HPDE6-E6E7 (cell line): ENCODE results near the gene DDX51.

Experiments
- DNase-seq: peaks from one replicate; pipeline ENCODE4 v3.0.0; 2011; ENCODE audit warnings: missing footprints; ENCODE audit errors: extremely low spot score

DDX51 gene

DNA sequence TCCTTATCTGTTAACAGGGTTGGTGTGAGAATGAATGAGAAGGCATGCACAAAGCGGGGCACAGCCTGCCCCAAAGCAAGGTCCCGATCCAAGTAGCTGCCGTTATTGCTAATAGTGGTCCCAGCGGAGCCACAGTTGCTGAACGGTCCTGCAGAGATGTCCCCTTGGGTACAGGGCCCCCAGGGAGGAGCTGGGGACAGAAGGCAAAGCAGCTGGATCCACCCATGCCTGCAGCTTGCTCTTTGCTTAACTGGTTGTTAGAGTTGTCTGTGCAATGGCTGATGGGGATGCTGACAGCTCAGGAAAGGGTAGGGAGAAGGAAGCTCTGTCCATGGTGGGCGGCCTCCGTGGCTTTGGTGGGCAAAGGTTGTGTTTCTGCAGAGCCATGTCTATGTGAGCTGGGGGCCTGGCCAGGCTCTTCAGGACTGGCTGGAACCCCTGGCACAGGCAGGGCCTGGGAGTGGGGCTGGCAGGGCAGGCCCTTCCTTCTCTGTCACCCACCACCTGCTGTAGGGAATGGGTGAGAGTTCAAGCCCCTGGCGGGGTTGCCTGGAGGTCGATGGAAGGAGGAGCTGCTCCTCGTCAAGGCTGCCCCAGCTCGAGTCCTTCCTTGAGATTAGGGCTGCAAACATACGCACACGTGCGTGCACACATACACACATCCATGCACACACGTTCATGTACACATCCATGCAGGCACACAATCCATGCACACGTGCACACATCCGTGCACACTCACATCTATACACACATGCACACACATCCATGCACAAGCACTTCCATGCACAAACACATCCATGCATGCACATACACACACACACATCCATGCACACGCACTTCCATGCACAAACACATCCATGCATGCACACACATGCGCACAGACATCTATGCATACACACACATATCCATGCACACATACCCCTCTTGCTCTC lies 35.6 kb upstream of the DDX51 start:
- DNase-seq = no peak

DNA sequence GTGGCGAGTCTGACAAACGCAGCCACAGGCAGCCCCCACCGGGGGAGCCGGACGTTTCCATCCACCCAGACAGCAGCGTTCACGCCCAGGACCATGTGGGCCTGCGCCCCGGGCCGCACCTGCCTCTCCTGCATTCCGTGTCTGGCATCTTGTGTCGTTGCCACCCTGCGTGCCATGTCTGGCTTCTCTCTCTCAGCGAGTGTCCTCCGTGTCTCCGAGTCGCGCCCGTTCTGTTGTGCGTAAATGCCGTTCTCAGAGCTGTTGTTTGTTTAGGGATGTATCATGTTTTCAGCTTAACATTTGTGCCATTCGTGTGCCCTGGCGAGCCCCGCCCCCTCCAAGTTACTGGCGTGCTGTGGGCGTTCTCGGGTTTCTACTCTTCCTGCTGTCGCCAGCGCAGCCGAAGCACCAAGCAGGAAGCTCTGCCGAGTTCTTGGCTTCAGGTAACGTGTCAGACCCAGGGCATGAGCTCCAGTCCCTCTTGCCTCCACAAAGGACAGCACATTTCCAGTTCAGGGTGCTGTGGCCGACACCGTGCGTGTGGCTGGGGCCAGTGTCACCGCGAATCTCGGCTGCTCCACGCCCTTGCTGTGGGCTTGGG lies 34.8 kb upstream of the DDX51 start:
- no peak for DNase-seq

DNA sequence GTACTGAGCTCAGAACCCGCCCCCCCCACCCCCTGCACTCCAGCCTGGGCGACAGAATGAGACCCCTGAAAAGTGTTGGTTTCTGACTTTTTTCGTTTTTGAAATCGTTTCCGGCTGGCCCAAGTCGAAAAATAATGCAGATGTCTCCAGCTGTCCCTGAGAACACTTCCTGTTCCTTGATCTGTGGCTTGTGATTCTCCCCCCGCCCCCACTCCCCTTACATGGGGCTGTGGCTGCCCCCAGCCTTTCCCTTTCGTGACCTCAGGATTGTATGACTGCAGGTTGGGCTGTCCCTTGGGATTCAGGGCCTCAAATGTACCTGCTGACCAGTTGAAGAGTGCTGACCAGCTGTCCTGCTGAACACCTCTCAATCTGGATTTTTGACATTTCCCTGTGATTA lies 34.2 kb upstream of the DDX51 start:
- no peak for DNase-seq

DNA sequence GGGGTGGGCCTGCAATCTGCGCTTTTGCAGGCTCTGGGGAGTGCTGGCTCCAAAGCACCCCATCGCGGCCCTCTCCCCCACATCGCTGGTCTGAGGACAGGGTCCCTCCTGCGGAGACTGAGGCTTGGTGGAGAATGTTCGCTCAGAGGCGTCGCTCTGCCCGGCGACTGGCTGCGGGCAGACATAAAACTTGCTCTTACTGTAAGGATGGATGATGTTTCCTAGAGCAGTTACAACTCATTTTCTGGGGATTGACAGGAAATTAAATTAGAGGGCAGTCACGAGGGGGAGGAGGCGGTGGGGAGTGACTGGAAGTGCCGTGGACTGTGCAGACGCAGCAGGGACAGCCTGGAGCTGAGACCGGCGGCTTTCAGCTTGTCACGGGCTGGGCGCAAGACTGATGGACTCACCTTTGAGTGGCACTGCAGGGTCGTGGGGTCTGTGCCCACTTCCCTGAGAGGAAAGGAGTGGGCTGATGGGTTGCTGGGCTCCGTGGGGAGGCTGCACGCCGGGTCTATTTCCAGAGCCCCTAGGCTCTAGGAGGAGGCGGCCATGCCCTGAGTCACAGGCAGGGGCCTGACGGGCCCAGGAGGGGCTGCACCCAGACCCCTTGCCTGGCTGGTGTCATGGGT lies 32.9 kb upstream of the DDX51 start:
- no peak for DNase-seq

DNA sequence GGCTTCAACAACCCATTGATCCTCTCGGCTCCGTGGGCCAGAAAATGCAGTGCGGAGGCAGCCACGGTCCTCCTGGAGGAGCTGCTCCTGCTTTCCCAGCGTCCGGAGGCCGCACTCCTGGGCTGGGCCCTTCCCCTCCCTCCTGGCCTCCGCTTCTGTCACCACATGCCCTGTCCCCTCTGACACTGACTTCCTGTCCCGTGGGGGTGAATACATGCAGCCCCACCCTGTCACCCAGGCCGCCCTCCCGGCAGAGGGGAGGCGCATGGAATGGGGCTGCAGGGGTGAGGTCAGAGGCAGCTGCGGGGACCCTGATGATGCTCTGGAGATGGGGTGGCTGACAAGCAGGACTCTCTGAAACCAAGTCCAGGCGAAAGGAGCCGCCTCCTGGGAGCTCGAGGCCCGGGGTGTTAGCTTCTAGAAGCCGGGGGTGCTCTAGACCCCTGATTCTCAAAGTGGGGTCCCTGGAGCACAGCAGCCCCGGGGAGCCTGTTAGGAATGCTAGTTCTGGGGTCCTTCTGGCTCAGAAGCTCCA lies 32.3 kb upstream of the DDX51 start:
- DNase-seq = no peak

DNA sequence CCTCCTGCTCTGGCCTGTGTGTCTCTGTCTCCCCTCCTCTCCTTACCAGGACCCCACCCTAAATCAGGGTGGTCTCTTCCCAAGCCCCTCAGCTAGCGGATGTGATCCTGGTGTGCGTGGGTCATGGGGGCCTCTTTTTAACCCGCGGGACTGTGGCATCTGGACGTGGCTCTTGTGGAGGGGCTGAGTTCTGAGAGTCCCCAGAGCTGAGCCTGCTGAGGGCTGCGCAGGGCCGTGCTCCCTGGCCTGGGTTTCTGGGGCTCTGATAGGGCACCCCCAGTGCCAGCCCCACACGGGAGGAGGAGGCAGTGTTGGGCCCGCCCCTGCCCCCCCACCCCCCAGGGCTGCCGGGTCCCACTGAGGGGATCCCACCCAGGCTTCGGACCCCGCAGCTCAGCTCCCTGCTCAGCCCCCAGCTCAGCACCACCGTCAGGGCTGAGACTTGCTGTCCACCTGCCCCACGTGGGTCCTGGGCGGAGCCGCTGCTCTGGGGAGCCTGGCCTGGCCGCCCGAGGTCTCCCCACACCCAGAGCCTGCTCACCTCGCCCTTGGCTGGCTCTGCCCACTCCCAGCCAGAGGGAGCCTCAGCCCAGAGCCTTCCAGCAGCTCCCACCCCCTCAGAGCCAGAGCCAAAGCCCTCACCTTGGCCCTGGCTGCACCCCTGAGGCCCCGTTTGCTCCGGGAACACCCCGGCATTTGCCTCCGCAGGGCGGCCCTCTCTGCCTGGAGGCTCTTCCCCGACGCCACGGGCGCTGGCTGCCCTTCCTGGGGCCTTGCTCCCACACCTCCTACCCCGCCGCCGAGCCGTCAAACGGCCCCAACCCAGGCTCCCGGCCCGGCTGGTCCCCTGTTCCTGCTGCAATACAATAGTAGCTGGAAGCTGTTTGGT lies 31.6 kb upstream of the DDX51 start:
- DNase-seq = no peak

DNA sequence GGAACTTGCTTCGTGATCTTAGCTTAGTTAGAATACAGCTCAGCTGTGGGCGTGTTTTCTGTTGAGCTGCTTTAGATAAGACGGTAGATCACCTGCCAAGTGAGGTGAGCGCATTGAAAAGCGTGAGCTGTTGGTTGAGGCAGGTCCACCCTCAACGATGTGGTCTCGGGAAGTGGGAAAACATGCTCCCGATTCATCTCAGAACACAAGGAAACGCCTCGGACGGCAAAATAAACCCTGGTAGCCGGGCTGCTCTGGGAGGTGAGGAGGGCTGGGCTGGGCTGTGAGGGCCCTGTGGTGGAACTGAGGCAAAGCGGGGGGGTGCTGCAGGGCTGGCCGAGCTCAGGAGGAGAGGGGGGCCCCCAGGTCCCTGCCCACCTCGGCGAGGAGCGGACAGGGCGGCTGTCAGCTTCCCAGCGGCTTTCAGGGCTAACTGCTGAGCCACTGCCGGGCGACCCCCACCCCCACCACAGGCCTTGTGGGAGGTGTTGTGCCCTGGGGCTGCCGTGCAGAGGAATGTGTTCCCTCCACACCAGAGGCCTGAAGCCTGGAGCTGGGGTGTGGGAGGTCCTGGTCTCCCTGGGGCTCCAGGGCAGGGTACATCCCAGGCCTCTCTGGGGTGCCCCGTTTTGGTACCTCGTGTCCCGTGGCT lies 30.8 kb upstream of the DDX51 start:
- no peak for DNase-seq

DNA sequence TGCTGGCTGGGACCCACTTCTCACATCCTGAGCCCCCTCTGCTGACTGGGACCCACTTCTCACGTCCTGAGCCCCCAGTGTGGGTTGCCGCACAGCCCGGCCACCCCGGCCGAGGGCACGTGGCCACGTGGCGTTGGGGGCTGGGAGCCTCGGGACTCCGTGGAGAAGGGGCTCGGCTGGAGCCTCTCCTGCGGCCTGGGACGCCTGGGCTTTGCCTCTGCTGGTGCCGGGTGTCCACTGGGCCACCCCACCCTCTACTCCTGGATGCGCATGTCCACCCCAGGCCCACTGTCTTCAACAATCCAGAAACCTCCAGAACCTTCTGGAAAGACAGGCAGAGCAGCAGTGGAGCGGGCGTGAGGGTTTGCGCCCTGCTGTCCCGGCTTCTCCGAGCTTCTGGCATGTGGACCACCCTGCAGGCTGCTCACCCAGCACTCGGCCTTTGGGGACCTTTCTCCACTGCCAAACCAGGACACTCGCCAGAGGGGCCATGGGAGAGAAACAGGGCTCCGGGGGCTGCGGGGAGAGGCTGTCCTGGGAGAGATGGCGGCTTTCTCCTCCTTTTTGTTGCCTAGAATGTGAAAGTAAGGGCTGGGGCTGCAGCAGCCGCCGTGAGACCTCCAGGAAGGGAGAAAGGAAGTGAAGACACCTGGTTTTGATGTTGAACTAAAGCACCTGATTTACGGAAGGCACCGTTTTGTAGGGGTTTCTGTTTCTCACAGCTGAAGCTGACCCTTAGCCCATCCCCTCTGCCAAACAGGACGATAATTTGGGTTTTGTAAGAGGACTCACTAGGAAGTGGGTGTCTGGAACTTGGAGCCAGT lies 30.1 kb upstream of the DDX51 start:
- DNase-seq = no peak

DNA sequence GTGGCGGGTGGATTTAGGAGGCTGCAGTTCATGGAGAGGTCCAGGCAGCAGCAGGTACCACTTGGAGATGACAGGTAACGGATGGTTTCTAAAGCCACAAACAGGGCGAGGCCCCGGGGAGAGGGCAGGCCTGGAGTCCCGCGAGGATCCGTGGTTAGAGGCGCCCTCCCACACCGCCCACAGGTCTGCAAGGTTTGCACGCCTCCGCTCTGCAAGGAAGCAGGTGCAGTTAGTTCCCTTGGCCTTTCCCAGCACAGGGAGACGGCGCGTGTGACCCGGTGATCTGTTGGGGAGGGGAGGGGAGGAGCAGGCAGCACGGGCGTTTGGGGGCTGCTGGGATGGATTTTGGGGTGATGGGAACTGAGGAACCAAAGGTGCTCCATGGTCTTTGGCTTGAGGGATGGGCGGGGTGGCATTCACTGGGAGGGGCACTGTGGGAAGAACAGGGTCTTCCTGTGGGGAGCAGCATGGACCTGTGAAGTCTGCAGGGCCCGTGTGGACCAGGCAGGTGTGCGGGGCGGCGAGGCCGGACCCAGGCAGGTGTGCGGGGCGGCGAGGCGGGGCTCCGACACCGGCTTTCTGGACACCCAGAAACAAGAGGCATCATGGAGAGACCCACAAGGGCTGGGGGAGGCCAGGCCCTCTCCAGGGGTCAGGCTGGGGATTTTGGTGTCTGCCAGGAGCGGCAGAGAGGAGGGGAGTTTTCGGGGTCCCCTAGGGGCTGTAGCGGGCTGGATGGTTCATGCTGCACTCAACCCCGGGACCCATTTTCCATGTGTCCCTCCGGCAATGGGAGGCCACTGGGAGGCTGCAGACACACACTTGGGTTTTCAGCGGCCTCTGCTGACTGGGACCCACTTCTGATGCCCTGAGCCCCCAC lies 29.3 kb upstream of the DDX51 start:
- DNase-seq = no peak

DNA sequence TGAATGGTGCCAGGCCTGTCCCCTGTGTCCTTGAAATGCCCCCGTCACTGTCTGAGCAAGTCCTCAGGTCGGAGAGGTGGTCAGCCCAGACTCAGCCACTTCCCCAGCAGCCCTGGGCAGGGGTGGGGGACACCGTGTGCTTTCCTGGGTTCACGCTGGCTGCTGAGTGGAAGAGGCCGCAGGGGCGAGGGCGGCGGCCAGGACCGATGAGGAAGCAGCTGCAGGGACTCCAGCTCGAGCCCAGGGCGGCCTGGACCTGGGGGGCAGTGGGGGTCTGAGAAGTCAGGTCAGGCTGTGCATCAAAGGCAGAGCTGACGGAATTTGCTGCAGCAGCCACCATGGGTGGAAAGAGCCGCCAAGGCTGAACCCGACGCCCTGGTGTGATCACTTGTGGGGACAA lies 28.5 kb upstream of the DDX51 start:
- no peak for DNase-seq

DNA sequence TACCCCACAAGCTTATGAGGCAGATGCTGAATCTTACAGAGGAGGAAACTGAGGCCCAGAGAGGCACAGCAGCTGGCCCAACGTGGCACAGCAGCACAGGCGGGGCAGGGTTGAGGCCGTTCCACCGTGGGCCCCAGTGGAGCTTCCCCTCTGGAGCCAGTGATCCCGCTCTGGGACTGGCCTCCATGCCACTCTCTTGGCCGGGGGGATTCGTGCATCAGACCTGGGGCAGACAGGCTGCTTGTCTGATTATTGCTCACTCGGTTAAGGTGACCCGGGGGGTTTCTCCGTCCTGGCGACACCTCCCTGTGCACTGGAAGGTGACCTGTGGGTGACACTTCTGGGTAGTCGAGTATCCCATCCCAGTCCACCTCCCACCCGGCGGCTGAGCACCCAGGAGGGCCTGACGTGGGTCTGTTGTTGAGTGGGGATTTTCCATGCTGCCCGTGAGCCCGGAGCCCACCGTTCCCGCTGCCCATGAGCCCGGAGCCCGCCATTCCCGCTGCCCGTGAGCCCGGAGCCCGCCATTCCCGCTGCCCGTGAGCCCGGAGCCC lies 27.9 kb upstream of the DDX51 start:
- DNase-seq = no peak

DNA sequence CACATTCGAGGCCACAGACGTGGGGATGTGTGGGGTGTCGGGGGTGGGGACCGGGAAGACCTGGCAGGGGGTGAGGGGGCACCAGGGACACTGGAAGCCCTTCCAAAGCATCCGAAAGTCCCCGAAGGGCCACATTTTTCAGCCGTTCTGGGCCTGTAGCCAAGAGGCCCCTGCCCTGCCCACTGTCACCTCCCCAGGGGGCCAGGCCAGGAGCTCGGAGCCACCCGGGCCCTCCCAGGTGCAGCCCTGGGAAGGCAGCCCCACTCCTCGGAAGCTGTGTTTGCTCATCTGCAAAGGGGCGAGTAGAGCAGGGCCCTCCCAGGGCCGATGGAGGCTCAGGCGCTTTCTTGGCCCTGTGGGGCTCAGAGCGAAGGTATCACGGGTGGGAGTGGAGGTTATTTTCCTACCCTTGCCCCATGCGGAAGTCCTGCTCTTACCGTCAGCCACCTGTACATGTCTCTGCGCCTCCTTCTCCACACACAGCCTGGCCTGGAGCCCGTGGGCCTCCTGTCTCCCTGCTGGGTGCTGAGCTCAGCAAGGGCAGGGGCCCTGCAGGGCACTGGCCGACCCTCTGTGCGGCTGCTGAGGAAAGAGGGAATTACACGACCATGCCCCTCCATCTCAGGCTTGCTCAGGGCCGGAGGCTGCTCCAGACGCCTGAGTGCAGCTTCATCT lies 27.3 kb upstream of the DDX51 start:
- no peak for DNase-seq

DNA sequence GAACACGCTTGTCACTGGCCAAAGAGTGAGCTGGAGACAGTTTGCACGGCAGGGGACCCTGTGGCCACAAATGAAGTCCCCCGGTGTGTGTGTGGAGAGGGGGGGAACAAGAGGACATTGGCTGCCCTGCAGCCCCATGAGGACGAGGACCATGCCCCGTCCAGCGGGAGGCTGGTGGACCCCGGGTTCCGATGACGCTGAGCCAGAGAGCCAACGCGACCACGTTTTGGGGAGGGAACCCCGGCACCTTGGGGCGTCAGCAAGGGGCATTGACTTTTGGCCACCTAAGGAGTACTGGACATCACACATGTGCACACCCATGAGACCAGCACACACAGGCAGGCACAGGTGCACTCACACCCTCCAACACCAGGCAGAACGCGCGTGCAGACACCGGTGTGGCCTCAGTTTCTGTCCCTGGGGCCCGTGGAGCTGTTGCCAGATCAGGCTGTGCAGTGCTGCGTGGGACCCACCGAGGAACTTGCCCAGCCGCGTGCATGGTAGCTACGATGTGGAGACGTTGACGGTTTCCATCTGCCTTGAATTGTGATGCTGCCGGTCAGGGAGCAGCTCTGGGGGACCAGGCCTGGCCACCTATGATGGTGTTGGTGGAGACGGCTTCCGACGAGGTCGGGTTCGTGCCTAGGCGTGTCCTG lies 26.6 kb upstream of the DDX51 start:
- DNase-seq = no peak

DNA sequence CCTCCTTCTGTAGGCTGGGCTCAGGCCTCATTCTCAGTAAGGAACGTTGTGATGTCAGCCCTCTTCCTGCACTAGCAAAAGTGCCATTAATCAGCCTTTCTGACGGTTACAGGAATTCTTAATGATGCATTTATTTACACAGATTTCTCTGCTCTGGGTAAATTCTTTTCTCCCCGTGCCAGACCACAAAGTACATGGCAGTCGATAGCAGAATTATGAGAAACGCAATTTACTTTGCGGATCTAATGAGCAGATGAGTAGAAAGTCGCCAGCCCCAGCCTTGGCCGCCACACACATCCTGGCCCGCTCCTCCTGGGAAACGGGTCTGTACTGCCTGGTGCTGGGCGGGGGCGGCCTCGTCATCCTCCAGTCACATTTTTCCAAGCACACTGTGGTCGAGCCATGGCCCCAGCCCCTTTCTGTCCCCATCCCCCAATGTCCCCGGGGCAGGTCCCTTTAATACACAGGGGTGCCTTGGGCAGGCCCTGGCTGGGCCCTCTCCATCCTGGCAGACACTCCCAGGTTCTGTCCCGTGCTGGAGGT lies 26.0 kb upstream of the DDX51 start:
- DNase-seq = no peak

DNA sequence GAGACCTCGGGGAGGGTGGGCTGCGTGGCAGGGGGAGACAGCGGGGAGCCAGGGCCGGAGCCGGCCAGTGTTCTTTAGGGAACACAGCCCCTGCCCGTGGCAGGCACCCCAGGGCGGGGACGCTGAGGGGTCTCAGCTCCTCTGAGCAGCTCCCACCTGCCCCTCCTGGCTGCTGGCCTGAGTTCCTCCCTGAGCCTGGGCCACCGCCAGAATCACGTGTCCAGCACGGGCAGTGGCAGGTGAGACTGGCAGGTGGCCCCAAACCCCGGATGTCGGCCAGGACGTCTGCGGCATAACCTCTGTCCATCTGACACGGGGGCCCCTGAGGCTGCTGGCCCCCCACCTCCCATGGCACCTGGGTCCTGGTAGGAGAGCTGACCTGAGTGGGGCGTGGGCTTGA lies 25.3 kb upstream of the DDX51 start:
- DNase-seq = no peak

DNA sequence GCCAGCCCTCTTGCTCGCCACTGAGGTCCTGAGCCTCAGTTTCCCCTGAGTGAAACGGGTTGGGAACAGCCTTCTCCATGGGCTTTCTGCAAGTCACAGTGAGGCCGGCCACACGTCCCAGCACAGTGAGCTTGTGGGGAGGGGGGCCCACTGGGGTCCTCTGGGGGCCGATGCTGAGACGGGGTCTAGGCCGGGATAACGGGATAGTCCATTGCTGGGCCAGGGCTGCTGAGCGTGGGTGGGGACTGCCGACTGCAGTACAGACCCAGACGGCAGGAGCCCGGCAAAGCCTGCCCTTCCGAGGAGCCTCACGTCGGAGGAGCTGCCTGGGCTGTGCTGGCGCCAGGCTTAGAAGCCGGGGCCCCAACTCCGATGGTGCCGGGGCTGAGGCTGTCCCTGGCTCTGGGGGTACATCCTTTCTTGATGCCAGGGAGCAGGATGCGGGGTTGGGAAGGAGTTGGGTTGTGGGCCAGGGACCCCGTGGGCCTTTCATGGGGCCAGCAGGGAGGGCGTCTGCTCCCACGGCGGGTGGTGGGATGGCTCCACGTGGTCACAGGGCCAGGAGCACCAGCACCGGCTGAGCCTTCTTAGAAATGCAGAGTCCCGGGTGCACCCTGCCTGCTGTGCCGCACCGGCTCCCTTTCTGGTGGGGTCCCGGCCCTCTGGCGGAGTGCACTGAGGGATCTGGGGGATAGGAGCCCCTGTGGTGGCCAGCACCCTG lies 24.4 kb upstream of the DDX51 start:
- no peak for DNase-seq
